Measurements from ENCODE around the gene GRIP1.

DNA sequence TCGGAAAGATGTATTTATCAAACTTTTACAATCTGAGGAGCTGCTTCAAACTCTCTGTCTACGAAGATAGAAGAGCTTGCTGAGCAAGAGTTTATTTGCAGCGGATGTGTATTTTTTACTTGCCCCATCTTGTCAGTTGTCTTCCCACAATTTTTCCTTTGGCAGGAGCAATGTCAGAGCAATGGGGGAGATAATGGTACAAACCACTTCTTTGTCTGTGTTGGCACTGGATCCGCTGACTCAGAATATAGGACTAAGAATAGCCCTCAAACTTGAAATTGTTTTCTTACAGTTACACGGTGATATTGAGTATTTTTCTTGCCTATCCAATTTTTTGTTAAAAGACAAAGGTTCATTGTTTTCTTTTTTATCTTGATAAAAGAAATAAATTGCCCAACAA is 348.9 kb downstream of the GRIP1 start:
- TF ChIP-seq, protein P1, sequence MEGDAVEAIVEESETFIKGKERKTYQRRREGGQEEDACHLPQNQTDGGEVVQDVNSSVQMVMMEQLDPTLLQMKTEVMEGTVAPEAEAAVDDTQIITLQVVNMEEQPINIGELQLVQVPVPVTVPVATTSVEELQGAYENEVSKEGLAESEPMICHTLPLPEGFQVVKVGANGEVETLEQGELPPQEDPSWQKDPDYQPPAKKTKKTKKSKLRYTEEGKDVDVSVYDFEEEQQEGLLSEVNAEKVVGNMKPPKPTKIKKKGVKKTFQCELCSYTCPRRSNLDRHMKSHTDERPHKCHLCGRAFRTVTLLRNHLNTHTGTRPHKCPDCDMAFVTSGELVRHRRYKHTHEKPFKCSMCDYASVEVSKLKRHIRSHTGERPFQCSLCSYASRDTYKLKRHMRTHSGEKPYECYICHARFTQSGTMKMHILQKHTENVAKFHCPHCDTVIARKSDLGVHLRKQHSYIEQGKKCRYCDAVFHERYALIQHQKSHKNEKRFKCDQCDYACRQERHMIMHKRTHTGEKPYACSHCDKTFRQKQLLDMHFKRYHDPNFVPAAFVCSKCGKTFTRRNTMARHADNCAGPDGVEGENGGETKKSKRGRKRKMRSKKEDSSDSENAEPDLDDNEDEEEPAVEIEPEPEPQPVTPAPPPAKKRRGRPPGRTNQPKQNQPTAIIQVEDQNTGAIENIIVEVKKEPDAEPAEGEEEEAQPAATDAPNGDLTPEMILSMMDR (IDR thresholded peaks at IDR 0.05; ENCODE audit: insufficient read depth, low read length, poor library complexity, severe bottlenecking), result no peak
- TF ChIP-seq EZH2phosphoT487 (conservative IDR thresholded peaks at IDR 0.05; ENCODE audit: low read length), result no peak

All from SU-DHL-6 (cell line).